WTC11 (cell line): ENCODE measurements around the gene MRPS33. TPM values are rescaled to one million over a fixed set of nuclear protein-coding genes. Genes with fewer than 3 reads are reported as not detected.

ENCODE experiments used
- ATAC-seq: fragments of 200-7000 bp; cut with Tn5 transposase; 2 replicates; pipeline ENCODE4 v1.10.0; 2021; ENCODE audit warnings: mild to moderate bottlenecking, moderate library complexity
- CTCF ChIA-PET: fragments of 300-600 bp; sonication (Branson Sonifier 250); formaldehyde crosslinking; loops from one replicate; lab custom pipeline; 2021; ENCODE audit warnings: antibody characterized with exemption; lab: Charles Lee
- POLR2A ChIA-PET: fragments of 350-600 bp; sonication (Branson Sonifier 250); formaldehyde crosslinking; loops from one replicate; lab custom pipeline; 2021; ENCODE audit warnings: antibody characterized with exemption; lab: Charles Lee
- DNase-seq: peaks from one replicate; pipeline ENCODE4 v3.0.0; 2021; ENCODE audit warnings: low spot score
- H3K27ac Mint-ChIP-seq: 2 replicates; pipeline ENCODE4 v1.8.0; 2021; ENCODE audit warnings: mixed read lengths
- H3K27me3 Mint-ChIP-seq: 2 replicates; pipeline ENCODE4 v1.8.0; 2021; ENCODE audit warnings: low read depth, mild to moderate bottlenecking, moderate library complexity, mixed read lengths
- H3K36me3 Mint-ChIP-seq: 2 replicates; pipeline ENCODE4 v1.8.0; 2021; ENCODE audit warnings: mixed read lengths
- H3K4me1 Mint-ChIP-seq: 2 replicates; pipeline ENCODE4 v1.8.0; 2022; ENCODE audit warnings: mixed read lengths
- H3K4me3 Mint-ChIP-seq: 2 replicates; pipeline ENCODE4 v1.8.0; 2021; ENCODE audit warnings: mild to moderate bottlenecking, moderate library complexity, mixed read lengths
- H3K9me3 Mint-ChIP-seq: 2 replicates; pipeline ENCODE4 v1.8.0; 2021; ENCODE audit warnings: mixed read lengths
- CBFB ChIP-seq: sonication (generic); formaldehyde crosslinking; IDR thresholded peaks from 2 replicates; pipeline ENCODE4 v1.8.1; 2022; ENCODE audit warnings: mild to moderate bottlenecking, low read depth, missing genetic modification reagents
- FOXJ3 ChIP-seq: sonication (generic); formaldehyde crosslinking; IDR thresholded peaks from 2 replicates; pipeline ENCODE4 v1.9.0; 2021; ENCODE audit warnings: missing genetic modification reagents, mild to moderate bottlenecking, borderline replicate concordance
- GABPB1 ChIP-seq: sonication (generic); formaldehyde crosslinking; IDR thresholded peaks from 2 replicates; pipeline ENCODE4 v1.8.1; 2023; ENCODE audit warnings: mild to moderate bottlenecking, missing genetic modification reagents
- GRHL2 ChIP-seq: fragments of 250-450 bp; sonication (Bioruptor Pico); IDR thresholded peaks from 2 replicates; pipeline ENCODE4 v1.8.0; 2022; ENCODE audit warnings: mild to moderate bottlenecking, moderate library complexity; ENCODE audit not compliant: insufficient replicate concordance, severe bottlenecking
- GTF2I ChIP-seq: fragments of 250-450 bp; sonication (Bioruptor Pico); conservative IDR thresholded peaks from 2 replicates; pipeline ENCODE4 v1.4.0; 2021; ENCODE audit warnings: mild to moderate bottlenecking
- HMGA2 ChIP-seq: fragments of 250-450 bp; sonication (Bioruptor Pico); IDR thresholded peaks from 2 replicates; pipeline ENCODE4 v1.4.0; 2021; ENCODE audit warnings: mild to moderate bottlenecking, moderate library complexity
- MXD4 ChIP-seq: fragments of 250-450 bp; sonication (Bioruptor Pico); IDR thresholded peaks from 2 replicates; pipeline ENCODE4 v1.8.0; 2021; ENCODE audit warnings: mild to moderate bottlenecking, moderate library complexity, borderline replicate concordance
- NR2C2 ChIP-seq: sonication (generic); formaldehyde crosslinking; IDR thresholded peaks from 2 replicates; pipeline ENCODE4 v1.8.0; 2022; ENCODE audit warnings: mild to moderate bottlenecking, missing genetic modification reagents
- PRRX2 ChIP-seq: fragments of 250-450 bp; sonication (Bioruptor Pico); IDR thresholded peaks from 2 replicates; pipeline ENCODE4 v1.8.0; 2021; ENCODE audit warnings: mild to moderate bottlenecking
- ZNF138 ChIP-seq: sonication (generic); formaldehyde crosslinking; conservative IDR thresholded peaks from 2 replicates; pipeline ENCODE4 v1.8.1; 2022; ENCODE audit warnings: mild to moderate bottlenecking, moderate library complexity, missing genetic modification reagents
- ZNF232 ChIP-seq: sonication (generic); formaldehyde crosslinking; IDR thresholded peaks from 2 replicates; pipeline ENCODE4 v1.8.0; 2022; ENCODE audit warnings: mild to moderate bottlenecking, missing genetic modification reagents
- ZNF263 ChIP-seq: sonication (generic); formaldehyde crosslinking; IDR thresholded peaks from 2 replicates; pipeline ENCODE4 v1.8.1; 2022; ENCODE audit warnings: low read depth, mild to moderate bottlenecking, moderate library complexity, missing genetic modification reagents
- ZNF281 ChIP-seq: sonication (generic); formaldehyde crosslinking; IDR thresholded peaks from 2 replicates; pipeline ENCODE4 v1.8.0; 2023; ENCODE audit warnings: mild to moderate bottlenecking, missing genetic modification reagents
- ZNF416 ChIP-seq: fragments of 250-450 bp; sonication (Bioruptor Pico); IDR thresholded peaks from 2 replicates; pipeline ENCODE4 v1.9.0; 2021; ENCODE audit warnings: mild to moderate bottlenecking, inconsistent platforms
- ZNF423 ChIP-seq: fragments of 250-450 bp; sonication (Bioruptor Pico); IDR thresholded peaks from 2 replicates; pipeline ENCODE4 v2.1.2; 2022; ENCODE audit warnings: mild to moderate bottlenecking, moderate library complexity
- ZNF532 ChIP-seq: fragments of 250-450 bp; sonication (Bioruptor Pico); IDR thresholded peaks from 2 replicates; pipeline ENCODE4 v1.9.0; 2021; ENCODE audit warnings: mild to moderate bottlenecking, borderline replicate concordance
- total RNA-seq: library from RNA; stranded (reverse); gene quantifications from 3 replicates; pipeline ENCODE4 v1.2.3, GENCODE V29; 2021
- TF ChIP-seq, protein P1 (sequence below): fragments of 250-450 bp; sonication (Bioruptor Pico); IDR thresholded peaks from 2 replicates; pipeline ENCODE4 v2.1.2; 2022; ENCODE audit warnings: mild to moderate bottlenecking, moderate library complexity
- TF ChIP-seq, protein P2 (sequence below): fragments of 250-450 bp; sonication (Bioruptor Pico); IDR thresholded peaks from 2 replicates; pipeline ENCODE4 v1.9.0; 2021; ENCODE audit warnings: mild to moderate bottlenecking

Gene MRPS33
- total RNA-seq, 1 experiment from 2014 or later = 63.5 TPM

GRCh38 chr7:141011443-141011842 lies 3.3 kb downstream of the MRPS33 start:
- no peak for ATAC-seq
- H3K4me3 Mint-ChIP-seq = no peak overlapping the region
- CTCF ChIA-PET = interaction anchor here (0.9 to 1.9 kb wide), 7 partner anchors 9 to 336 kb away, joined by 3 to 14 read pairs (median 3); no protein-coding TSS in a partner anchor
- TF ChIP-seq ZNF232 (CRISPR knock-in tag) = no peak
- TF ChIP-seq GABPB1 (CRISPR knock-in tag) = no peak
- TF ChIP-seq MXD4 (CRISPR knock-in tag) = no peak
- no peak for TF ChIP-seq ZNF532
- no peak for TF ChIP-seq GTF2I
- no peak for TF ChIP-seq ZNF138
- TF ChIP-seq NR2C2 (CRISPR knock-in tag) = no peak
- no peak for TF ChIP-seq FOXJ3
- no peak for TF ChIP-seq GRHL2 (CRISPR knock-in tag)
- TF ChIP-seq CBFB = no peak
- TF ChIP-seq ZNF423 (CRISPR knock-in tag) = no peak
- no peak for TF ChIP-seq ZNF416 (CRISPR knock-in tag)
- no peak for TF ChIP-seq ZNF263
- TF ChIP-seq, all 79 proteins: peak for 0
- no peak overlapping the region for H3K27ac Mint-ChIP-seq
- peaks cover 23% of the 10 kb centered on the region for H3K4me1 Mint-ChIP-seq
- peaks cover 1% of the 10 kb centered on the region for H3K27me3 Mint-ChIP-seq
- H3K9me3 Mint-ChIP-seq = peaks cover 5% of the 10 kb centered on the region
- no peak for DNase-seq
- peaks cover 18% of the 10 kb centered on the region for H3K36me3 Mint-ChIP-seq
- POLR2A ChIA-PET = no interaction called here

GRCh38 chr7:141003172-141004065 lies 11.3 kb downstream of the MRPS33 start:
- TF ChIP-seq, protein P1, sequence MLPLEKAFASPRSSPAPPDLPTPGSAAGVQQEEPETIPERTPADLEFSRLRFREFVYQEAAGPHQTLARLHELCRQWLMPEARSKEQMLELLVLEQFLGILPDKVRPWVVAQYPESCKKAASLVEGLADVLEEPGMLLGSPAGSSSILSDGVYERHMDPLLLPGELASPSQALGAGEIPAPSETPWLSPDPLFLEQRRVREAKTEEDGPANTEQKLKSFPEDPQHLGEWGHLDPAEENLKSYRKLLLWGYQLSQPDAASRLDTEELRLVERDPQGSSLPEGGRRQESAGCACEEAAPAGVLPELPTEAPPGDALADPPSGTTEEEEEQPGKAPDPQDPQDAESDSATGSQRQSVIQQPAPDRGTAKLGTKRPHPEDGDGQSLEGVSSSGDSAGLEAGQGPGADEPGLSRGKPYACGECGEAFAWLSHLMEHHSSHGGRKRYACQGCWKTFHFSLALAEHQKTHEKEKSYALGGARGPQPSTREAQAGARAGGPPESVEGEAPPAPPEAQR (CRISPR knock-in tag) = no peak
- TF ChIP-seq HMGA2 (CRISPR knock-in tag) = no peak
- TF ChIP-seq, protein P2, sequence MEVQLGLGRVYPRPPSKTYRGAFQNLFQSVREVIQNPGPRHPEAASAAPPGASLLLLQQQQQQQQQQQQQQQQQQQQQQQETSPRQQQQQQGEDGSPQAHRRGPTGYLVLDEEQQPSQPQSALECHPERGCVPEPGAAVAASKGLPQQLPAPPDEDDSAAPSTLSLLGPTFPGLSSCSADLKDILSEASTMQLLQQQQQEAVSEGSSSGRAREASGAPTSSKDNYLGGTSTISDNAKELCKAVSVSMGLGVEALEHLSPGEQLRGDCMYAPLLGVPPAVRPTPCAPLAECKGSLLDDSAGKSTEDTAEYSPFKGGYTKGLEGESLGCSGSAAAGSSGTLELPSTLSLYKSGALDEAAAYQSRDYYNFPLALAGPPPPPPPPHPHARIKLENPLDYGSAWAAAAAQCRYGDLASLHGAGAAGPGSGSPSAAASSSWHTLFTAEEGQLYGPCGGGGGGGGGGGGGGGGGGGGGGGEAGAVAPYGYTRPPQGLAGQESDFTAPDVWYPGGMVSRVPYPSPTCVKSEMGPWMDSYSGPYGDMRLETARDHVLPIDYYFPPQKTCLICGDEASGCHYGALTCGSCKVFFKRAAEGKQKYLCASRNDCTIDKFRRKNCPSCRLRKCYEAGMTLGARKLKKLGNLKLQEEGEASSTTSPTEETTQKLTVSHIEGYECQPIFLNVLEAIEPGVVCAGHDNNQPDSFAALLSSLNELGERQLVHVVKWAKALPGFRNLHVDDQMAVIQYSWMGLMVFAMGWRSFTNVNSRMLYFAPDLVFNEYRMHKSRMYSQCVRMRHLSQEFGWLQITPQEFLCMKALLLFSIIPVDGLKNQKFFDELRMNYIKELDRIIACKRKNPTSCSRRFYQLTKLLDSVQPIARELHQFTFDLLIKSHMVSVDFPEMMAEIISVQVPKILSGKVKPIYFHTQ = no peak
- TF ChIP-seq MXD4 (CRISPR knock-in tag) = no peak
- no peak for TF ChIP-seq ZNF281 (CRISPR knock-in tag)
- TF ChIP-seq PRRX2 (CRISPR knock-in tag) = no peak
- H3K4me3 Mint-ChIP-seq = no peak overlapping the region
- POLR2A ChIA-PET = no interaction called here
- no peaks in the 10 kb centered on the region for H3K9me3 Mint-ChIP-seq
- H3K36me3 Mint-ChIP-seq = peaks cover 17% of the 10 kb centered on the region
- no peaks in the 10 kb centered on the region for H3K4me1 Mint-ChIP-seq
- no peak overlapping the region for H3K27ac Mint-ChIP-seq
- H3K27me3 Mint-ChIP-seq = peaks cover 3% of the 10 kb centered on the region; the same call in 1 of the 2 replicates
- CTCF ChIA-PET = interaction anchor here (1.8 kb wide), 1 partner anchor 20 kb away, joined by 7 read pairs; no protein-coding TSS in a partner anchor
- no peak for DNase-seq
- no peak for ATAC-seq
